DOHH2 (cell line): Measurements from ENCODE around the gene LDLRAD2.

Experiments
- H3F3A ChIP-seq: fragments of 200-600 bp; sonication (generic), shearing (Covaris generic); 2 replicates; pipeline ENCODE4 v1.6.0; 2016; ENCODE audit warnings: antibody characterized with exemption, mild to moderate bottlenecking; ENCODE audit not compliant: control insufficient read depth, insufficient read depth
- H3K27ac ChIP-seq: fragments of 200-600 bp; sonication (generic); 2 replicates; pipeline ENCODE4 v1.5.1; 2014; ENCODE audit warnings: low read depth, mild to moderate bottlenecking, low read length, moderate library complexity
- H3K27me3 ChIP-seq: fragments of 200-600 bp; sonication (generic); 2 replicates; pipeline ENCODE4 v1.6.1; 2014; ENCODE audit warnings: mild to moderate bottlenecking, low read length, mixed read lengths; ENCODE audit not compliant: control insufficient read depth
- H3K36me3 ChIP-seq: fragments of 200-600 bp; sonication (generic); 2 replicates; pipeline ENCODE4 v1.6.1; 2014; ENCODE audit warnings: mild to moderate bottlenecking, low read length, moderate library complexity, mixed read lengths; ENCODE audit not compliant: control insufficient read depth
- H3K4me1 ChIP-seq: fragments of 200-600 bp; sonication (generic); 2 replicates; pipeline ENCODE4 v1.6.1; 2014; ENCODE audit warnings: mild to moderate bottlenecking, low read length, mixed read lengths; ENCODE audit not compliant: control insufficient read depth
- H3K4me2 ChIP-seq: fragments of 200-600 bp; sonication (generic); 2 replicates; pipeline ENCODE4 v1.6.0; 2014; ENCODE audit warnings: mild to moderate bottlenecking, low read length, moderate library complexity
- H3K4me3 ChIP-seq: fragments of 200-600 bp; sonication (generic); 2 replicates; pipeline ENCODE4 v1.5.1; 2014; ENCODE audit warnings: mild to moderate bottlenecking, low read length, mixed read lengths
- H3K79me2 ChIP-seq: fragments of 200-600 bp; sonication (generic); 2 replicates; pipeline ENCODE4 v1.6.1; 2014; ENCODE audit warnings: mild to moderate bottlenecking, low read length, mixed read lengths; ENCODE audit not compliant: control insufficient read depth
- H3K9me2 ChIP-seq: fragments of 200-600 bp; sonication (generic); replicated peaks from 2 replicates; pipeline ENCODE4 v1.6.1; 2014; ENCODE audit warnings: mild to moderate bottlenecking, low read length, mixed read lengths; ENCODE audit not compliant: control insufficient read depth
- H3K9me3 ChIP-seq: fragments of 200-600 bp; sonication (generic); 2 replicates; pipeline ENCODE4 v1.6.1; 2014; ENCODE audit warnings: antibody characterized with exemption, low read length, mixed read lengths; ENCODE audit not compliant: control insufficient read depth, insufficient read depth
- H4K20me1 ChIP-seq: fragments of 200-600 bp; sonication (generic); 2 replicates; pipeline ENCODE4 v1.6.0; 2014; ENCODE audit warnings: low read depth, mild to moderate bottlenecking, antibody characterized with exemption, low read length, moderate library complexity; ENCODE audit not compliant: control insufficient read depth, insufficient read depth
- CTCF ChIP-seq: fragments of 200-600 bp; sonication (generic); IDR thresholded peaks from one replicate; pipeline ENCODE4 v1.5.1; 2014; ENCODE audit warnings: antibody characterized with exemption, mild to moderate bottlenecking, low read depth, low read length; ENCODE audit not compliant: poor library complexity, severe bottlenecking
- EZH2phosphoT487 ChIP-seq: fragments of 200-600 bp; sonication (generic); IDR thresholded peaks from 2 replicates; pipeline ENCODE4 v1.6.1; 2017; ENCODE audit warnings: borderline replicate concordance, mild to moderate bottlenecking, antibody characterized with exemption, low read length, moderate library complexity, mixed read lengths

LDLRAD2 gene

GRCh38 chr1:21828506-21829210 is 16.6 kb downstream of the LDLRAD2 start:
- Histone ChIP-seq H3K4me1 (no peaks in the 10 kb centered on the region), H3K27me3 (no peaks in the 10 kb centered on the region), H3K9me2 (no peaks in the 10 kb centered on the region), H4K20me1 (no peaks in the 10 kb centered on the region), H3K27ac (no peak overlapping the region), H3F3A (no peaks in the 10 kb centered on the region), H3K79me2 (no peaks in the 10 kb centered on the region), H3K36me3 (no peaks in the 10 kb centered on the region), H3K4me3 (no peak overlapping the region), H3K4me2 (no peak overlapping the region), H3K9me3 (no peaks in the 10 kb centered on the region)
- TF ChIP-seq CTCF, result no peak
- no peak for TF ChIP-seq EZH2phosphoT487

GRCh38 chr1:21829294-21829693 is 17.2 kb downstream of the LDLRAD2 start:
- no peak overlapping the region for H3K4me3 ChIP-seq
- no peaks in the 10 kb centered on the region for H3K4me1 ChIP-seq
- no peaks in the 10 kb centered on the region for H3F3A ChIP-seq
- no peaks in the 10 kb centered on the region for H3K27me3 ChIP-seq
- H3K36me3 ChIP-seq, result no peaks in the 10 kb centered on the region
- H3K9me2 ChIP-seq, result no peaks in the 10 kb centered on the region
- H3K4me2 ChIP-seq, result no peak overlapping the region
- no peaks in the 10 kb centered on the region for H4K20me1 ChIP-seq
- TF ChIP-seq CTCF (no peak), EZH2phosphoT487 (no peak)
- H3K27ac ChIP-seq, result no peak overlapping the region
- no peaks in the 10 kb centered on the region for H3K9me3 ChIP-seq
- no peaks in the 10 kb centered on the region for H3K79me2 ChIP-seq

- Histone ChIP-seq H3K4me2 (no peak overlapping the region), H3K36me3 (no peaks in the 10 kb centered on the region), H3K4me1 (no peaks in the 10 kb centered on the region), H4K20me1 (no peaks in the 10 kb centered on the region), H3K9me3 (no peaks in the 10 kb centered on the region), H3K4me3 (no peak overlapping the region), H3K9me2 (no peaks in the 10 kb centered on the region), H3F3A (no peaks in the 10 kb centered on the region), H3K79me2 (no peaks in the 10 kb centered on the region), H3K27me3 (no peaks in the 10 kb centered on the region), H3K27ac (no peak overlapping the region)
- TF ChIP-seq EZH2phosphoT487 (no peak), CTCF (no peak)
Measured at GRCh38 chr1:21830792-21831453, 18.9 kb downstream of the LDLRAD2 start.
